ENCODE measurements around the gene ACAD11. TPM values are rescaled to one million over a fixed set of nuclear protein-coding genes. Genes with fewer than 3 reads are reported as not detected.

Gene ACAD11
- total and polyA plus RNA-seq, 2 experiments from 2014 or later = 31.7 to 40.1 TPM

DNA sequence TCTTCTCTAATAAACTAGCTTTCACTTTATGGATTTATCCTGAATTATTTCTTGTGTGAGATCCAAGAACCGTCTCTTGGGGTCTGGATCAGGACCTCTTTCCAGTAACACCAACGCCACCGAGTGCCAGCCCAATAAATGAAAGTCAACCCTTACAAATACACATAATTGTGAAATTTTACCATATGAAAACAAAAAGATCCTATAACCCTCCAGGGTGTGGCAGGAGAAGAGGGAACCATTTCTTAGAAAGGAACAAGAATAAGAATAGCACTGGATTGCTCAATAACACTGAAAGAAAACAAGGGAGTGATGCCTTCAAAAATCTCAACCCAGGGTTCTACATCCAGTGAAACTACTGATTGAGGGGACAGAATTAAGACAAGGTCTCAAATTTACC, 114.1 kb downstream of the ACAD11 start:
- TF ChIP-seq, protein P1, sequence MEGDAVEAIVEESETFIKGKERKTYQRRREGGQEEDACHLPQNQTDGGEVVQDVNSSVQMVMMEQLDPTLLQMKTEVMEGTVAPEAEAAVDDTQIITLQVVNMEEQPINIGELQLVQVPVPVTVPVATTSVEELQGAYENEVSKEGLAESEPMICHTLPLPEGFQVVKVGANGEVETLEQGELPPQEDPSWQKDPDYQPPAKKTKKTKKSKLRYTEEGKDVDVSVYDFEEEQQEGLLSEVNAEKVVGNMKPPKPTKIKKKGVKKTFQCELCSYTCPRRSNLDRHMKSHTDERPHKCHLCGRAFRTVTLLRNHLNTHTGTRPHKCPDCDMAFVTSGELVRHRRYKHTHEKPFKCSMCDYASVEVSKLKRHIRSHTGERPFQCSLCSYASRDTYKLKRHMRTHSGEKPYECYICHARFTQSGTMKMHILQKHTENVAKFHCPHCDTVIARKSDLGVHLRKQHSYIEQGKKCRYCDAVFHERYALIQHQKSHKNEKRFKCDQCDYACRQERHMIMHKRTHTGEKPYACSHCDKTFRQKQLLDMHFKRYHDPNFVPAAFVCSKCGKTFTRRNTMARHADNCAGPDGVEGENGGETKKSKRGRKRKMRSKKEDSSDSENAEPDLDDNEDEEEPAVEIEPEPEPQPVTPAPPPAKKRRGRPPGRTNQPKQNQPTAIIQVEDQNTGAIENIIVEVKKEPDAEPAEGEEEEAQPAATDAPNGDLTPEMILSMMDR (IDR thresholded peaks at IDR 0.05; ENCODE audit: low read depth, low read length) = no peak
- Histone ChIP-seq H3K9me3 (ENCODE audit: low read depth) (no peaks in the 10 kb centered on the region), H3K27me3 (no peaks in the 10 kb centered on the region), H3K36me3 (peaks cover 2% of the 10 kb centered on the region), H3K4me1 (ENCODE audit: low read depth) (no peaks in the 10 kb centered on the region), H3K27ac (no peak overlapping the region), H3K4me3 (no peak overlapping the region)
- no peak for DNase-seq (ENCODE audit: low read depth in 1 of 2, low spot score in 1 of 2)

GRCh38 chr3:132544130-132544529, 115.5 kb downstream of the ACAD11 start:
- DNase-seq (ENCODE audit: low read depth in 1 of 2, low spot score in 1 of 2) = no peak
- TF ChIP-seq, protein P1 (IDR thresholded peaks at IDR 0.05; ENCODE audit: low read depth, low read length) = no peak
- H3K9me3 ChIP-seq (ENCODE audit: low read depth) = no peaks in the 10 kb centered on the region
- H3K27ac ChIP-seq = no peak overlapping the region
- no peaks in the 10 kb centered on the region for H3K27me3 ChIP-seq
- no peak overlapping the region for H3K4me3 ChIP-seq
- peaks cover 15% of the 10 kb centered on the region for H3K36me3 ChIP-seq
- H3K4me1 ChIP-seq (ENCODE audit: low read depth) = no peaks in the 10 kb centered on the region

- Histone ChIP-seq H3K27ac (no peak overlapping the region), H3K9me3 (ENCODE audit: low read depth) (no peaks in the 10 kb centered on the region), H3K4me3 (no peak overlapping the region), H3K4me1 (ENCODE audit: low read depth) (no peaks in the 10 kb centered on the region), H3K36me3 (peaks cover 25% of the 10 kb centered on the region), H3K27me3 (no peaks in the 10 kb centered on the region)
- TF ChIP-seq, protein P1 (IDR thresholded peaks at IDR 0.05; ENCODE audit: low read depth, low read length) = no peak
- peak in 1 of 2 donors; percentile 78 for DNase-seq (ENCODE audit: low read depth in 1 of 2, low spot score in 1 of 2)
These were observed 116.4 kb downstream of the ACAD11 start for GRCh38 chr3:132543011-132543739.

GRCh38 chr3:132542577-132542976, 117.0 kb downstream of the ACAD11 start:
- Histone ChIP-seq H3K36me3 (peaks cover 27% of the 10 kb centered on the region), H3K4me1 (ENCODE audit: low read depth) (no peaks in the 10 kb centered on the region), H3K27me3 (no peaks in the 10 kb centered on the region), H3K27ac (no peak overlapping the region), H3K9me3 (ENCODE audit: low read depth) (no peaks in the 10 kb centered on the region), H3K4me3 (no peak overlapping the region)
- DNase-seq (ENCODE audit: low read depth in 1 of 2, low spot score in 1 of 2) = no peak
- TF ChIP-seq, protein P1 (IDR thresholded peaks at IDR 0.05; ENCODE audit: low read depth, low read length) = no peak

DNA sequence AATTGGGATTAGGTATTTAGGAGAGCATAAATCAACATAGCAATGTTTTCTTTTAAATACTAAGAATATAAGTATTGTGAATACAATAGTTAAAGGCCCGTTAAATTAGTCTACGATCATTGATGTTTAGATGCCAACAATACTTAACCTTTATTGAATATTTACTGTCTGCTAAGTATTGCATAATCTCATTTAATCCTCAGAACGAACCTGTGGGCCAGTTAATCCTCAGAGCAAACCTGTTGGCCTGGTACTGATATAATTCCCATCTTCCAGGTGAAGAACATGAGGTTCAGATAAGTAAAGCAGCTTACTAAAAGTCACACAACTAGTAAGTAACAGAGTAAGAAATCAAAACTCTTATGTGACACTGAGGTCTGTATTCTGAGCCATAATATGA, 119.9 kb downstream of the ACAD11 start:
- Histone ChIP-seq H3K27me3 (no peaks in the 10 kb centered on the region), H3K4me1 (ENCODE audit: low read depth) (no peaks in the 10 kb centered on the region), H3K36me3 (peaks cover 41% of the 10 kb centered on the region), H3K27ac (no peak overlapping the region), H3K9me3 (ENCODE audit: low read depth) (no peaks in the 10 kb centered on the region), H3K4me3 (no peak overlapping the region)
- no peak for DNase-seq (ENCODE audit: low read depth in 1 of 2, low spot score in 1 of 2)
- TF ChIP-seq, protein P1 (IDR thresholded peaks at IDR 0.05; ENCODE audit: low read depth, low read length) = no peak

Measured in cardiac muscle cell (in vitro differentiated cells and primary cell).